Gastrocnemius medialis (tissue), 4 donors: ENCODE results near the gene MEAF6. TPM values are rescaled to one million over a fixed set of nuclear protein-coding genes. Genes with fewer than 3 reads are reported as not detected.
A peak's percentile ranks its signal among the peaks of the same experiment; 100 is the strongest.

Experiments used
- ATAC-seq, 2 donors: fragments of 150-250 bp; one replicate each; pipeline ENCODE4 v1.9.1; 2016
- DNase-seq, 2 donors: peaks; one replicate each; pipeline ENCODE4 v3.0.0-alpha.2; 2019
- H3K27ac ChIP-seq, 4 donors: fragments of 200-600 bp; sonication (generic); 1 replicate in 1 of 4; 2 replicates in 3 of 4; pipeline ENCODE4 v1.5.1; 2016 to 2018; ENCODE audit warnings: mild to moderate bottlenecking in 2 of 4, moderate library complexity in 1 of 4
- H3K27me3 ChIP-seq, 3 donors: fragments of 200-600 bp; sonication (generic) in 2 of 3; 1 replicate in 1 of 3; 2 replicates in 2 of 3; pipeline versions ENCODE4 v1.5.1 to v1.6.0; 2016 to 2019; ENCODE audit warnings: mild to moderate bottlenecking in 1 of 3, moderate library complexity in 1 of 3
- H3K36me3 ChIP-seq, 2 donors: fragments of 200-600 bp; sonication (generic) in 1 of 2; one replicate each; pipeline ENCODE4 v1.5.1; 2017 to 2018
- H3K4me1 ChIP-seq, 2 donors: fragments of 200-600 bp; sonication (generic) in 1 of 2; one replicate each; pipeline ENCODE4 v1.5.1; 2016 to 2017; ENCODE audit warnings: mild to moderate bottlenecking in 2 of 2
- H3K4me3 ChIP-seq, 4 donors: fragments of 200-600 bp; sonication (generic) in 3 of 4; 1 replicate in 1 of 4; 2 replicates in 3 of 4; pipeline ENCODE4 v1.5.1; 2016 to 2019; ENCODE audit warnings: mild to moderate bottlenecking in 2 of 4
- H3K9me3 ChIP-seq, 3 donors: fragments of 200-600 bp; sonication (generic) in 2 of 3; 1 replicate in 1 of 3; 2 replicates in 2 of 3; pipeline ENCODE4 v1.5.1; 2016 to 2019
- POLR2A ChIP-seq, 2 donors: fragments of 450-650 bp; IDR thresholded peaks; one replicate each; pipeline ENCODE4 v1.6.1; 2017; ENCODE audit warnings: antibody characterized with exemption in 2 of 2, mild to moderate bottlenecking in 2 of 2, moderate library complexity in 2 of 2
- in situ Hi-C, 4 donors: fragments of 200-750 bp; cut with MboI; loops; one replicate each; pipeline versions ENCODE4 v1.15.0 to v1.8.0; 2017; ENCODE audit warnings: low sequenced_read_pairs in 4 of 4
- intact Hi-C: fragments of 100-400 bp; cut with DNase I; formaldehyde crosslinking; loops from one replicate; pipeline ENCODE4 v1.15.1; 2023; ENCODE audit warnings: low total_unique reads
- total RNA-seq, 4 donors: library from RNA; depleted of rRNA; stranded (reverse); fragments of >200 nt; gene quantifications; one replicate each; pipeline versions ENCODE4 v1.1.0 to v1.2.3, GENCODE V29; 2016
- TF ChIP-seq, protein P1 (sequence below), 5 experiments: fragments of 450-650 bp in 3 of 5; fragments of 200-600 bp in 2 of 5; sonication (generic) in 2 of 5; IDR thresholded peaks in 4 of 5; conservative IDR thresholded peaks in 1 of 5; 1 replicate in 4 of 5; 2 replicates in 1 of 5; pipeline ENCODE4 v1.5.1; 2016 to 2019; ENCODE audit warnings: antibody characterized with exemption in 5 of 5, mild to moderate bottlenecking in 3 of 5, moderate library complexity in 3 of 5

The MEAF6 gene
- total RNA-seq, 4 donors from 2014 or later: 72.1 to 81.0 (median 74.5) TPM

DNA sequence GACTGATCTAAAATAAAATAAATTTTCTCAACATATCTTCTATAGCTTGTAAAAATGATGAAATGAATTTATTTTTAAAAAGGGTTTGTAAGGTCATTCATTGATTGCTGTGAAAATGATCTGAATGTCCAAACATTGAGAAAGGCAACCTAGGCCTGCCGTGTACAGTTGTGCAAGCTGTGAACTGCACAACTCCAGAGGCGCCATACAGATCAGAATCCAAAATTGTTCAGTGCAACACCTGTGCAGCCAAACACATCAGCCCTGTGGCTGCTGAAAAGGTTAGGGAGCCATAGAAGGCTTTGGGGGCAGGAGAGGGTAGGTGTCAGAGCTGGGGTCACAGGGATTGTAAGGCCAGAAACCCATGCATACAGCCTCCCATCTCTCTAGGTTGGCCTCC, 50.1 kb downstream of the MEAF6 start:
- no peak for DNase-seq
- H3K9me3 ChIP-seq: no peaks in the 10 kb centered on the region
- peak overlapping the region in 2 of 4 donors; percentile 76 to 84 for H3K27ac ChIP-seq
- no peak overlapping the region for H3K4me3 ChIP-seq
- no peak for TF ChIP-seq POLR2A (IDR thresholded peaks at IDR 0.05)
- TF ChIP-seq, protein P1, sequence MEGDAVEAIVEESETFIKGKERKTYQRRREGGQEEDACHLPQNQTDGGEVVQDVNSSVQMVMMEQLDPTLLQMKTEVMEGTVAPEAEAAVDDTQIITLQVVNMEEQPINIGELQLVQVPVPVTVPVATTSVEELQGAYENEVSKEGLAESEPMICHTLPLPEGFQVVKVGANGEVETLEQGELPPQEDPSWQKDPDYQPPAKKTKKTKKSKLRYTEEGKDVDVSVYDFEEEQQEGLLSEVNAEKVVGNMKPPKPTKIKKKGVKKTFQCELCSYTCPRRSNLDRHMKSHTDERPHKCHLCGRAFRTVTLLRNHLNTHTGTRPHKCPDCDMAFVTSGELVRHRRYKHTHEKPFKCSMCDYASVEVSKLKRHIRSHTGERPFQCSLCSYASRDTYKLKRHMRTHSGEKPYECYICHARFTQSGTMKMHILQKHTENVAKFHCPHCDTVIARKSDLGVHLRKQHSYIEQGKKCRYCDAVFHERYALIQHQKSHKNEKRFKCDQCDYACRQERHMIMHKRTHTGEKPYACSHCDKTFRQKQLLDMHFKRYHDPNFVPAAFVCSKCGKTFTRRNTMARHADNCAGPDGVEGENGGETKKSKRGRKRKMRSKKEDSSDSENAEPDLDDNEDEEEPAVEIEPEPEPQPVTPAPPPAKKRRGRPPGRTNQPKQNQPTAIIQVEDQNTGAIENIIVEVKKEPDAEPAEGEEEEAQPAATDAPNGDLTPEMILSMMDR (IDR thresholded peaks at IDR 0.05 in 4 of 5, conservative IDR thresholded peaks at IDR 0.05 in 1 of 5): no peak
- H3K27me3 ChIP-seq: no peaks in the 10 kb centered on the region
- peaks cover 8 to 11% of the 10 kb centered on the region in 2 donors for H3K4me1 ChIP-seq
- intact Hi-C loops: no loop called here
- H3K36me3 ChIP-seq: no peaks in the 10 kb centered on the region
- in situ Hi-C loops: no loop called here
- ATAC-seq: no peak

DNA sequence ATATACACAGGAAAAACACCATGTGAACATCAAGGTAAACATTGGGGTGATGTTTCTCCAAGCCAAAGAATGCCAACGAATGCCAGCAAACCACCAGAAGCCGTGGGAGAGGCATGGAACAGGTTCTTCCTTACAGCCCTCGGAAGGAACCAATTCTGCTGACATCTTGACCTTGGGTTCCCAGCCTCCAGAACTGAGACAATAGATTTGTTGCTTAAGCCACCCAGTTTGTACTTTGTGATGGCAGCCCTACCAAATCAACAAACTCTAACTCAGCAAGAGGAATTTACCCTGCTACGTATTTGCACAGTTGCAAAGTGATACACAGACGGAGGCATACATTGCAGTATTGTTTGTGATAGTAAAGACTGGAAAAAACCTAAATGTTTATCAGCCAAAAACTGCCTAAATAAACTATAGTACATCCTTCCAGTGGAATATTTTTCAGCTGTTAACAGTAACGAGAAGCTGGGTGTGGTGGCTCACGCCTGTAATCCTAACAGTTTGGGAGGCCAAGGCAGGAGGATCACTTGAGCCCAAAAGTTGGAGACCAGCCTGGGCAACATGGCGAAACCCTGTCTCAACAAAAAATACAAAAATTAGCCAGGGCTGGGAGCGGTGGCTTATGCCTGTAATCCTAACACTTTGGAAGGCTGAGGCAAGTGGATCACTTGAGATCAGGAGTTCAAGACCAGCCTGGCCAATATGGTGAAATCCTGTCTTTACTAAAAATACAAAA, 52.7 kb downstream of the MEAF6 start:
- peaks cover 8 to 11% of the 10 kb centered on the region in 2 donors for H3K4me1 ChIP-seq
- DNase-seq (no peak), ATAC-seq (no peak)
- no peak overlapping the region for H3K4me3 ChIP-seq
- intact Hi-C loops (no loop called here), in situ Hi-C loops (no loop called here)
- no peaks in the 10 kb centered on the region for H3K9me3 ChIP-seq
- no peaks in the 10 kb centered on the region for H3K27me3 ChIP-seq
- no peak overlapping the region for H3K27ac ChIP-seq
- TF ChIP-seq, protein P1 (IDR thresholded peaks at IDR 0.05 in 4 of 5, conservative IDR thresholded peaks at IDR 0.05 in 1 of 5): no peak
- TF ChIP-seq POLR2A (IDR thresholded peaks at IDR 0.05): no peak
- no peaks in the 10 kb centered on the region for H3K36me3 ChIP-seq

DNA sequence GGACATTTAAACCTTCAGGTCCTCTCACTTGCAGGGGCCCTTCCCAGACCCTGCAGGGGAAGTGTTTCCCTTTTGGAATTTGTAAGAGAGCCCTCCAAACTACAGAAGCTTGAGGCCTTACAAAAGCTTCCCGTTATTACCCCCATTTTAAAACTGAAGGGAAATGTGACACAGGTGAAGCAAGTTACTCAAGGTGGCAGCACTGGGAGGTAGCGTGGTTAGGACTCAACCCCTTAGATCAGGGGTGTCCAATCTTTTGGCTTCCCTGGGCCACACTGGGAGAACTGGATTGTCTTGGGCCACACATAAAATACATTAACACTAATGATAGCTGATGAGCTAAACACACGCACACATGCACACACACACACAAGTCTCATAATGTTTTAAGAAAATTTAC, 56.0 kb downstream of the MEAF6 start:
- intact Hi-C loops: loop anchor here (5.0 kb wide), 2 partner anchors 94 to 139 kb away; partner anchors contain the start of genes GNL2 and SNIP1
- Histone ChIP-seq H3K4me1 (peaks cover 6 to 8% of the 10 kb centered on the region in 2 donors), H3K27me3 (no peaks in the 10 kb centered on the region), H3K36me3 (no peaks in the 10 kb centered on the region), H3K9me3 (no peaks in the 10 kb centered on the region), H3K4me3 (no peak overlapping the region), H3K27ac (no peak overlapping the region)
- no peak for TF ChIP-seq POLR2A (IDR thresholded peaks at IDR 0.05)
- no peak for ATAC-seq
- in situ Hi-C loops: loop anchor here (5.0 to 10.0 kb wide), 2 partner anchors 34 to 226 kb away; no protein-coding TSS in a partner anchor
- no peak for DNase-seq

DNA sequence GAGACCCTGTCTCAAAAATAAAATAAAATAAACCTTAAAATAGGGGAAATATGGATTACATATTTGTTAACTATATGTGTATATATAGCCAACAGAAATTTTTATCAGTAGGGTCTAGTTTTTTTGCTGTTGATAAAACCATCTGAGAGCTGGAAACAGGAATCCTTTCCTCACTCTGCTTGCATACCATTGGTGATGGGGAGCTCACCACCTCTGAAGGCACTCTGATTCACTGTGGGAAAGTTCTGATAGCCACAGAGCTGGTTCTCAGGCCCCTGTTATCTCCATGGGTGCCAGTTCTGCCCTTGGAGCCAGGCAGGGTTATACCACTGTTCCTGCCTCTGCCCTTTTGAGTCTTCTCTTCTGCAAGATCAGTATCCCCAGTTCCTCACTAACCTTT, 58.0 kb downstream of the MEAF6 start:
- no peaks in the 10 kb centered on the region for H3K27me3 ChIP-seq
- peak overlapping the region in 2 of 4 donors; percentile 72 to 81 for H3K27ac ChIP-seq
- intact Hi-C loops (loop anchor here (5.0 kb wide), 2 partner anchors 96 to 141 kb away; partner anchors contain the start of genes GNL2 and SNIP1), in situ Hi-C loops (loop anchor here (5.0 to 10.0 kb wide), 2 partner anchors 36 to 228 kb away; no protein-coding TSS in a partner anchor)
- H3K4me3 ChIP-seq: no peak overlapping the region
- H3K36me3 ChIP-seq: no peaks in the 10 kb centered on the region
- peaks cover 6 to 8% of the 10 kb centered on the region in 2 donors for H3K4me1 ChIP-seq
- DNase-seq (no peak), ATAC-seq (no peak)
- TF ChIP-seq, protein P1 (IDR thresholded peaks at IDR 0.05 in 4 of 5, conservative IDR thresholded peaks at IDR 0.05 in 1 of 5): no peak
- no peak for TF ChIP-seq POLR2A (IDR thresholded peaks at IDR 0.05)
- H3K9me3 ChIP-seq: no peaks in the 10 kb centered on the region

DNA sequence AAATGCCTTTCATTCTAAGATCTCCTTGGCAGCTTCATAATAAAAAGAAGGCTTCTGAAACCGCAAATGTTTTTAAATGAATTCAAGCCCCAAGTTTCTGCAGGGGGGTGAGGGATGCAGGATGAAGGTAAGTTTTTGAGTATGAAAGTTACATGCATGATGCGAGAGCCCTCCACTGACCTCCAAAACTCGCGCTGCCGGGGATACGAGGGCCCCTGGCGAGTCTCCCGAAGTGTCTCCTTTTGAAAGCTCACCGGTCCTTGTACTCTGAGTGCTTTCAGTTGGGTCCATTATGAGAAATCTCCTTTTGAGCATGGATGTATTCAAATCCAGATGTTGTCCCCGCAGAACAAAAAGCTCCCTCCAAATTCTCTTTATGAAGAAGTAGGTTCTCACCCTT, 59.0 kb downstream of the MEAF6 start:
- H3K27ac ChIP-seq: peak overlapping the region; percentile 63 to 81 (median 71)
- H3K27me3 ChIP-seq: no peaks in the 10 kb centered on the region
- in situ Hi-C loops (loop anchor here (5.0 to 10.0 kb wide), 2 partner anchors 37 to 229 kb away; no protein-coding TSS in a partner anchor), intact Hi-C loops (loop anchor here (1.0 to 5.0 kb wide), 4 partner anchors 32 to 227 kb away; partner anchors contain the start of genes GNL2 and SNIP1)
- peaks cover 6 to 8% of the 10 kb centered on the region in 2 donors for H3K4me1 ChIP-seq
- H3K4me3 ChIP-seq: no peak overlapping the region
- no peaks in the 10 kb centered on the region for H3K9me3 ChIP-seq
- H3K36me3 ChIP-seq: no peaks in the 10 kb centered on the region
- TF ChIP-seq, protein P1 (IDR thresholded peaks at IDR 0.05 in 4 of 5, conservative IDR thresholded peaks at IDR 0.05 in 1 of 5): no peak
- TF ChIP-seq POLR2A (IDR thresholded peaks at IDR 0.05): no peak
- peak in 1 of 2 donors; percentile 4 for ATAC-seq
- no peak for DNase-seq
